HUES6 (cell line): ENCODE data around the gene VIP.

Experiments
- H3K27ac ChIP-seq: 2 replicates; pipeline ENCODE4 v1.7.0; 2013; ENCODE audit warnings: low read depth, mild to moderate bottlenecking, low read length, inconsistent platforms
- H3K27me3 ChIP-seq: 2 replicates; pipeline ENCODE4 v1.6.1; 2013; ENCODE audit warnings: low read length; ENCODE audit not compliant: control insufficient read depth, insufficient read depth
- H3K36me3 ChIP-seq: 2 replicates; pipeline ENCODE4 v1.6.1; 2013; ENCODE audit warnings: low read length; ENCODE audit not compliant: control insufficient read depth, insufficient read depth
- H3K4me1 ChIP-seq: 2 replicates; pipeline ENCODE4 v1.6.1; 2013; ENCODE audit warnings: low read length; ENCODE audit not compliant: control insufficient read depth, insufficient read depth
- H3K4me3 ChIP-seq: 2 replicates; pipeline ENCODE4 v1.5.1; 2013; ENCODE audit warnings: low read depth, low read length
- H3K9ac ChIP-seq: one replicate; pipeline ENCODE4 v1.6.1; 2013; ENCODE audit warnings: mild to moderate bottlenecking, low read length
- H3K9me3 ChIP-seq: 2 replicates; pipeline ENCODE4 v1.6.1; 2013; ENCODE audit warnings: low read depth, low read length; ENCODE audit not compliant: control insufficient read depth, insufficient read depth

VIP gene

GRCh38 chr6:152734630-152735029 is 16.0 kb upstream of the VIP start:
- no peaks in the 10 kb centered on the region for H3K36me3 ChIP-seq
- no peak overlapping the region for H3K27ac ChIP-seq
- no peaks in the 10 kb centered on the region for H3K27me3 ChIP-seq
- H3K4me1 ChIP-seq: no peaks in the 10 kb centered on the region
- no peak overlapping the region for H3K4me3 ChIP-seq
- H3K9ac ChIP-seq: no peak overlapping the region
- H3K9me3 ChIP-seq: peaks cover 9% of the 10 kb centered on the region

GRCh38 chr6:152736687-152737273 is 13.8 kb upstream of the VIP start:
- no peaks in the 10 kb centered on the region for H3K27me3 ChIP-seq
- H3K4me1 ChIP-seq: no peaks in the 10 kb centered on the region
- no peak overlapping the region for H3K27ac ChIP-seq
- no peak overlapping the region for H3K4me3 ChIP-seq
- H3K9ac ChIP-seq: no peak overlapping the region
- no peaks in the 10 kb centered on the region for H3K36me3 ChIP-seq
- H3K9me3 ChIP-seq: peaks cover 9% of the 10 kb centered on the region

DNA sequence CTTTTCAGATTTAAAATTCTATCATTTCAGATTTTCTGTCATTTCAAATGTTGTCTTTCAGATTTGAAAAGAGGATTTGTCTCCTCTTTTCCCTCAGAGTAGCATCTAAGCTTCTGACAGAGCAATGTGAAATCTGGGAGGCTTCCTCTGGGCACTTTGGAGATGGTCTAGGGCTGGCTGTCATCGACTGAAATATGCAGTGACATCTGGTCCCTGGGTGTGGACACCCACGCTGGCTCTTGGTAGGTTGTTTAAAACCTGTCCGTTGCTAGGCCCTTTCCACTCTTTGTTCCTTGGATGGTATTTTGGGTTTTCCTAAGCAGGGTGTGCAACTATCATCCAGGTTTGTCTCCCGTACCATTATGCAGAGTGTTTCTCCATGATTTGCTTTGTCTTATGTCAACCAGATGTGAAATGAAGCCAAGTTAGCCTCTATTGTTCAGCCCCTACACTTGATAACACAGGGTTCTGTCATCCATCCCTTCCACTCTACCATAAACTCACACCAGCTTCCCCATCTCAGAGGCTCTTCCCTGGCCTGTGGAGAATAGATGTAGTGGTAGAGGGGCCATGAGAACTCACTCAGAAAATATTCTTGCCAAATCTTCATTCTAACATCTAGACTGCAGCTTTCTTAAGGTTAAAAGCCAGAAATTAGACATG is 5.0 kb upstream of the VIP start:
- no peak overlapping the region for H3K4me3 ChIP-seq
- H3K9me3 ChIP-seq: no peaks in the 10 kb centered on the region
- no peak overlapping the region for H3K9ac ChIP-seq
- H3K27me3 ChIP-seq: no peaks in the 10 kb centered on the region
- H3K36me3 ChIP-seq: no peaks in the 10 kb centered on the region
- H3K27ac ChIP-seq: no peak overlapping the region
- no peaks in the 10 kb centered on the region for H3K4me1 ChIP-seq

- no peak overlapping the region for H3K27ac ChIP-seq
- H3K36me3 ChIP-seq: no peaks in the 10 kb centered on the region
- H3K9ac ChIP-seq: no peak overlapping the region
- H3K4me3 ChIP-seq: no peak overlapping the region
- no peaks in the 10 kb centered on the region for H3K27me3 ChIP-seq
- no peaks in the 10 kb centered on the region for H3K4me1 ChIP-seq
- H3K9me3 ChIP-seq: no peaks in the 10 kb centered on the region
These were observed 4.4 kb upstream of the VIP start for GRCh38 chr6:152746172-152746553.

DNA sequence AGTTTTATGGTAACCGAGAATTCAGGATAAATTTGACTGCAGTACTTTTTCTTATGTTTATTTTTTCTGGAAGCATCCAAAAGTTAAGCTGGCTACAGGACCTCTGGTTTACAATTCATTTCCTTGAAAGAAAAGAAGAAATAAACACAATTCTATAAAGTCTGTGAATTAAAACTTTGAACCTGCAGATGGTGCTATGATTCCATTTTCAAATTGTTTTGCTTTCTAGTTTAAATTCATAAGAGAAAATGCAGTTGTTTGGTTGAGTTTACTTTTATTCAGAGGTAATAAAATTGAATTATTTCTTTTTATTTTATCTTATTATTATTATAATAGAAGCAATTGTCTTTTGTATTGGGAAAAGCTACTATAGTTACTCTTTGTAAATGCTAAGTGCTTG is 1.8 kb upstream of the VIP start:
- H3K36me3 ChIP-seq: no peaks in the 10 kb centered on the region
- H3K9ac ChIP-seq: no peak overlapping the region
- no peak overlapping the region for H3K27ac ChIP-seq
- no peak overlapping the region for H3K4me3 ChIP-seq
- H3K27me3 ChIP-seq: no peaks in the 10 kb centered on the region
- H3K4me1 ChIP-seq: no peaks in the 10 kb centered on the region
- H3K9me3 ChIP-seq: no peaks in the 10 kb centered on the region

DNA sequence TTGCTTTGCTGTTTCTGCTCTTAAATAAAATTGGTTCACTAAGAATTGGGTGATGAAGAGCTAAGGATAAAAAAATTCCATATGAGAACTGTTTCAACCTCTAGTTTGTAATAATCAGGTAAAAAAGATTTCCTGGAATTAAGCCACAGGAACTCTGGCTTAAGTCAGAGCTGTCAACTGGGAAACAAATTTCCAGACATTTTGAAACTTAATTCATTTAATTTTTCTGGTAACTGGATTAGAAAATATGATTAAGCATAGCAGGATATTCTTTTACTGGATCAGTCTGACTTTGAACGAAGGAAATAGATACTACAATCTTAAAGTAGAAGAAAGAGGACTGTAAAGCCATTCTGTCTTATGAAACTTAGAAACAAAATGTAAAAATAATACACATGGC is 1.3 kb upstream of the VIP start:
- Histone ChIP-seq H3K4me3 (no peak overlapping the region), H3K36me3 (no peaks in the 10 kb centered on the region), H3K27ac (no peak overlapping the region), H3K9me3 (no peaks in the 10 kb centered on the region), H3K9ac (no peak overlapping the region), H3K27me3 (no peaks in the 10 kb centered on the region), H3K4me1 (no peaks in the 10 kb centered on the region)

- Histone ChIP-seq H3K27ac (no peak overlapping the region), H3K9ac (no peak overlapping the region), H3K4me3 (no peak overlapping the region), H3K4me1 (no peaks in the 10 kb centered on the region), H3K9me3 (no peaks in the 10 kb centered on the region), H3K27me3 (no peaks in the 10 kb centered on the region), H3K36me3 (no peaks in the 10 kb centered on the region)
These were observed 14.7 kb downstream of the VIP start for GRCh38 chr6:152765331-152765730.

DNA sequence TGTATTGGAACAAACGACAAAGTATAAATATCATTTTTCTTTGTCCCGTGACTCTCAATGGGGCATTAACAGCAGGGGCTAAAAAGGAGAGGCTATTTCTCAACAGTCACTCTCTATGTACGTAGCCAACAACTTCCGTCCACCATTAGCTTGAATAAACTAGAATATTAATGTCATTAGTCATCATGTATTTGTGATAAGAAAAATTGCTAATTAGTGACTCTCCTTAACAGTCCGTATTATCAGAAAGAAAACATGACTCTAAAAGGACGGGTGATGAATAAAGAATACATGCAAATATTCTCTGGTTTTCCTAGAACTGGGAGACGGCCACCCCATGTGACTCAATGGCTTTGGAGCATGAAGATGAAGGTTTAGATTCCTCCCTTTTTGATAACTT is 18.6 kb downstream of the VIP start:
- Histone ChIP-seq H3K9me3 (no peaks in the 10 kb centered on the region), H3K36me3 (no peaks in the 10 kb centered on the region), H3K27ac (no peak overlapping the region), H3K4me3 (no peak overlapping the region), H3K27me3 (no peaks in the 10 kb centered on the region), H3K9ac (no peak overlapping the region), H3K4me1 (no peaks in the 10 kb centered on the region)

GRCh38 chr6:152769993-152770392 is 19.4 kb downstream of the VIP start:
- Histone ChIP-seq H3K27ac (no peak overlapping the region), H3K9ac (no peak overlapping the region), H3K4me1 (no peaks in the 10 kb centered on the region), H3K36me3 (no peaks in the 10 kb centered on the region), H3K27me3 (no peaks in the 10 kb centered on the region), H3K9me3 (no peaks in the 10 kb centered on the region), H3K4me3 (no peak overlapping the region)

DNA sequence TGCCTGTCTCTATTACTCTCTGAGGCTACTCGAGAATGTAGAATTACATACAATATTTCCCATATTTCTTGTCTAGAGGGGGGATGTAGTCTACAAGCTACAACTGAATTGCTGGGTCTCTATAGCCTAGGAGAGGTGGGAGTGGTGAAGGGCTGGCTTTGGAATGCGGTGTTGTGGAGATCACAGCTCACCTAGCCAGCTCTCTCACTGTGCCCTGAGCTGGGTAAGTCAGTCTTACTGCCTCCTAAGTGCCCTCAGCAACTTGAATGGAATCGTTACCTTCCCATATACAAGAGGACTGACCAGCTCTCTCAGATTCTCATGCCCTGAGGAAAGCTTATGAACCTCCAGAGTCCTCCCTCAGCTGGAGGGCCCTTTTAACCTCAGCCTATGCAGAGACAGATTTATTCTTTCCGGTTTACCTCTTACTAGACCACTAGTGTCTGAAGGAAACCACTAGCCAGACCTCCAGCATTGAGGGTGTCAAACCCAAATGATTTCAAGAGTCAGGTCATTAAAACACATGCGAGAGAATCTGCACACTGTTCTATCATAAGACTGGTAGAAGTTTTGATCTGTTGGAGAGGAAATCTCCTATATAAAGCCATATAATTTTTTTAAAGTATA is 20.6 kb downstream of the VIP start:
- no peak overlapping the region for H3K4me3 ChIP-seq
- no peaks in the 10 kb centered on the region for H3K36me3 ChIP-seq
- H3K9ac ChIP-seq: no peak overlapping the region
- H3K4me1 ChIP-seq: no peaks in the 10 kb centered on the region
- no peaks in the 10 kb centered on the region for H3K9me3 ChIP-seq
- H3K27me3 ChIP-seq: no peaks in the 10 kb centered on the region
- no peak overlapping the region for H3K27ac ChIP-seq

- H3K9me3 ChIP-seq: no peaks in the 10 kb centered on the region
- H3K27ac ChIP-seq: no peak overlapping the region
- H3K9ac ChIP-seq: no peak overlapping the region
- H3K36me3 ChIP-seq: no peaks in the 10 kb centered on the region
- H3K4me1 ChIP-seq: no peaks in the 10 kb centered on the region
- H3K27me3 ChIP-seq: no peaks in the 10 kb centered on the region
- no peak overlapping the region for H3K4me3 ChIP-seq
These were observed 24.8 kb downstream of the VIP start for GRCh38 chr6:152775428-152775827.
